ENCODE data around the gene HSD17B7.

The HSD17B7 gene

DNA sequence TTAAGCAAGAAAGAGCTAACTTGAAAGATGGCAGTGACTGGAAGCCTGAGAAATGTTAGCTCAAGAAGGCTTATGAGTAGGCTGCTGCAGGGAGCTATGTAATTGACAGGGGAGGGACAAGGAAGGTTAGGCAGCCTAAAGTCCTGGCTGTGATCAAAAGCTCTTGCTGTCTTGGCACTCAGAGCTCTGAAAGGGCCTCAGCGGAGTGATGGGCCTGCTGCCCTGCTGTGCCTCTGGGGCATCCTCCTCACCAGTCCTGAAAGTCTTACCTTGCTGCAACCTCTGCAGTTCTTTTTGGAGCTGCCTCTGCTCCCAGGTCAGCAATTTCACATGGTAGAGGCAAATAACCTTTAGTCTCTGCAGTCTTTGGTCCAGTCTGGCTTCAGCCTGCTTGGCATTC is 68.7 kb downstream of the HSD17B7 start:
- DNase-seq, result no peak

DNA sequence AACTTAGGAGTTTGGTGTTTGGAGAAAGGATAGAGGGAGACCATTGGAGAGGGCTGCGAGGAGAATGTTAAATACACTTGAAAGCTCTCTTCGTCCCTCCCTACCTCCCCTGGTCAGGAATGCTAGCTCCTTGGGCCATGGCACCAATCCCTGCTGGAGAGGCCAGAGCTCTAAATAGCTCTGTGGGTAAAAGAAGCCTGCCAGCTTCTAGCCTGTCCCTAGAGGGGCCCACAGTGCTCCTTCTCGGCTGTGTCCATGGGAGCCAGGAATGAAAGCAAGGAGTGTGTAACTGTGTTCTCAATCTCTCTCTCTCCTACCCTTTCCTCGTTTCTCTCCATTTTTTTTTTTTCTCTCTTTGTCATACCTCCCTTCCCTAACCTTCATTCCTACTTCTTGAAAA is 70.6 kb downstream of the HSD17B7 start, which contains the start of gene CCDC190:
Gene CCDC190 (minus strand): TSS at position 75 of the 400 bp plus-strand sequence. CDS start 1,529 bp downstream, outside the sequence.
- no peak for DNase-seq

DNA sequence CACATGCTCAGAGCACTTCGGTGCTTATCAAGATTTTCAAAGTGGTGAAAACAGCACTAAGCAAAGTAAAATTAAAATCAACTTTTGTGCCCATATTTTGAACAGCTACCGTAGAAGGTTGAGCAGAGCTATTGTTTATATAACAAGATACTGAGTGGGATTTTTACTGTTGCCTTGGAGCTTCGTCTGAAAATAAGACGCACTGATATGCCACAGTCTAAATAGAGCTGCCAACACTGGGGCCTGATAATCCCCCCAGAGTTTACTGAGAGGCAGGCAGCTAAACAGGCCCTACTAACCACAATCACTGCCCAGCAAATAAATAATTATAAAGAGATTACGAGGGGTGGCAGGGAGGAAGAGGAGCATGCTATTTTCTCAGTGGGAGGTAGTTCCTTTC is 71.1 kb downstream of the HSD17B7 start:
- no peak for DNase-seq
